Thoracic aorta (tissue), 2 donors: Measurements from ENCODE around the gene SPATA31D4. TPM values are rescaled to one million over a fixed set of nuclear protein-coding genes. Genes with fewer than 3 reads are reported as not detected.

Source experiments
- ATAC-seq: fragments of 150-250 bp; one replicate; pipeline ENCODE4 v1.8.0; 2017; ENCODE audit warnings: low read depth; ENCODE audit not compliant: insufficient number of reproducible peaks, low FRiP score
- DNase-seq: peaks from one replicate; pipeline ENCODE4 v3.0.0-alpha.2; 2020; ENCODE audit warnings: low spot score
- H3K27ac ChIP-seq, 2 donors: fragments of 200-600 bp; sonication (generic); 1 replicate in 1 of 2; 2 replicates in 1 of 2; pipeline ENCODE4 v1.5.1; 2016; ENCODE audit warnings: mild to moderate bottlenecking in 2 of 2, moderate library complexity in 2 of 2
- H3K27me3 ChIP-seq: fragments of 200-600 bp; sonication (generic); replicated peaks from 2 replicates; pipeline ENCODE4 v1.6.0; 2016; ENCODE audit warnings: mild to moderate bottlenecking; ENCODE audit not compliant: insufficient read depth
- H3K36me3 ChIP-seq: fragments of 200-600 bp; sonication (generic); one replicate; pipeline ENCODE4 v1.5.1; 2016
- H3K4me1 ChIP-seq, 2 donors: fragments of 200-600 bp; sonication (generic); 1 replicate in 1 of 2; 2 replicates in 1 of 2; pipeline versions ENCODE4 v1.5.1 to v1.6.0; 2016; ENCODE audit warnings: low read depth in 2 of 2, mild to moderate bottlenecking in 1 of 2; ENCODE audit not compliant: control insufficient read depth in 1 of 2
- H3K4me3 ChIP-seq: fragments of 200-600 bp; sonication (generic); 2 replicates; pipeline ENCODE4 v1.5.1; 2016; ENCODE audit warnings: mild to moderate bottlenecking
- H3K9me3 ChIP-seq: fragments of 200-600 bp; sonication (generic); 2 replicates; pipeline ENCODE4 v1.5.1; 2016
- CTCF ChIP-seq: fragments of 200-600 bp; sonication (generic); IDR thresholded peaks from one replicate; pipeline ENCODE4 v1.5.1; 2019; ENCODE audit warnings: antibody characterized with exemption
- total RNA-seq, 2 donors: library from RNA; depleted of rRNA; stranded (reverse); fragments of >200 nt; gene quantifications; one replicate each; pipeline versions ENCODE4 v1.1.0 to v1.2.3, GENCODE V29; 2016

SPATA31D4 gene
- total RNA-seq, 2 donors from 2014 or later: not detected

- no peak for TF ChIP-seq CTCF
- DNase-seq (no peak), ATAC-seq (no peak)
- no peak overlapping the region for H3K4me3 ChIP-seq
- no peaks in the 10 kb centered on the region for H3K4me1 ChIP-seq
- no peak overlapping the region for H3K27ac ChIP-seq
- no peaks in the 10 kb centered on the region for H3K36me3 ChIP-seq
- H3K9me3 ChIP-seq: no peaks in the 10 kb centered on the region
- no peaks in the 10 kb centered on the region for H3K27me3 ChIP-seq
Observed at GRCh38 chr9:81980568-81980967, 52.3 kb downstream of the SPATA31D4 start.

- TF ChIP-seq CTCF: no peak
- no peaks in the 10 kb centered on the region for H3K36me3 ChIP-seq
Observed at GRCh38 chr9:81981883-81982282, 53.7 kb downstream of the SPATA31D4 start.

More at GRCh38 chr9:81981883-81982282, 53.7 kb downstream of the SPATA31D4 start:
- Histone ChIP-seq H3K27ac (no peak overlapping the region), H3K9me3 (no peaks in the 10 kb centered on the region), H3K27me3 (no peaks in the 10 kb centered on the region), H3K4me3 (no peak overlapping the region), H3K4me1 (no peaks in the 10 kb centered on the region)
- no peak for ATAC-seq
- DNase-seq: no peak

Other genes with a start within 250 kb of the SPATA31D4 start
- gene TLE1, start 238.9 kb upstream of the SPATA31D4 start, total RNA-seq: 10 to 100 TPM; 69.7 to 74.1 TPM
- gene SPATA31D3, start 15.1 kb downstream of the SPATA31D4 start, total RNA-seq: not detected
- gene SPATA31D1, start 60.3 kb downstream of the SPATA31D4 start, total RNA-seq: not detected